Fibroblast of the aortic adventitia (primary cell): ENCODE measurements around the gene EXOG. TPM values are rescaled to one million over a fixed set of nuclear protein-coding genes. Genes with fewer than 3 reads are reported as not detected.

Source experiments
- DNase-seq: peaks from one replicate; pipeline ENCODE4 v3.0.0-alpha.2; 2010; ENCODE audit warnings: low read depth
- H3K4me3 ChIP-seq: 2 replicates; pipeline ENCODE4 v1.5.1; 2011; ENCODE audit warnings: low read depth, mild to moderate bottlenecking, control low read depth, low read length, moderate library complexity
- total RNA-seq: library from RNA; depleted of rRNA; stranded (reverse); fragments of >200 nt; gene quantifications from 2 replicates; pipeline ENCODE4 v1.2.3, GENCODE V29; 2012; ENCODE audit warnings: low replicate concordance
- TF ChIP-seq, protein P1 (sequence below): IDR thresholded peaks from 2 replicates; pipeline ENCODE4 v1.5.1; 2011; ENCODE audit warnings: mild to moderate bottlenecking, low read length, control low read depth, inconsistent platforms; ENCODE audit not compliant: insufficient read depth

The EXOG gene
- total RNA-seq, 1 donor = 14.4 TPM

GRCh38 chr3:38532529-38532928, 36.4 kb downstream of the EXOG start:
- DNase-seq = no peak
- no peak overlapping the region for H3K4me3 ChIP-seq
- TF ChIP-seq, protein P1, sequence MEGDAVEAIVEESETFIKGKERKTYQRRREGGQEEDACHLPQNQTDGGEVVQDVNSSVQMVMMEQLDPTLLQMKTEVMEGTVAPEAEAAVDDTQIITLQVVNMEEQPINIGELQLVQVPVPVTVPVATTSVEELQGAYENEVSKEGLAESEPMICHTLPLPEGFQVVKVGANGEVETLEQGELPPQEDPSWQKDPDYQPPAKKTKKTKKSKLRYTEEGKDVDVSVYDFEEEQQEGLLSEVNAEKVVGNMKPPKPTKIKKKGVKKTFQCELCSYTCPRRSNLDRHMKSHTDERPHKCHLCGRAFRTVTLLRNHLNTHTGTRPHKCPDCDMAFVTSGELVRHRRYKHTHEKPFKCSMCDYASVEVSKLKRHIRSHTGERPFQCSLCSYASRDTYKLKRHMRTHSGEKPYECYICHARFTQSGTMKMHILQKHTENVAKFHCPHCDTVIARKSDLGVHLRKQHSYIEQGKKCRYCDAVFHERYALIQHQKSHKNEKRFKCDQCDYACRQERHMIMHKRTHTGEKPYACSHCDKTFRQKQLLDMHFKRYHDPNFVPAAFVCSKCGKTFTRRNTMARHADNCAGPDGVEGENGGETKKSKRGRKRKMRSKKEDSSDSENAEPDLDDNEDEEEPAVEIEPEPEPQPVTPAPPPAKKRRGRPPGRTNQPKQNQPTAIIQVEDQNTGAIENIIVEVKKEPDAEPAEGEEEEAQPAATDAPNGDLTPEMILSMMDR = no peak

DNA sequence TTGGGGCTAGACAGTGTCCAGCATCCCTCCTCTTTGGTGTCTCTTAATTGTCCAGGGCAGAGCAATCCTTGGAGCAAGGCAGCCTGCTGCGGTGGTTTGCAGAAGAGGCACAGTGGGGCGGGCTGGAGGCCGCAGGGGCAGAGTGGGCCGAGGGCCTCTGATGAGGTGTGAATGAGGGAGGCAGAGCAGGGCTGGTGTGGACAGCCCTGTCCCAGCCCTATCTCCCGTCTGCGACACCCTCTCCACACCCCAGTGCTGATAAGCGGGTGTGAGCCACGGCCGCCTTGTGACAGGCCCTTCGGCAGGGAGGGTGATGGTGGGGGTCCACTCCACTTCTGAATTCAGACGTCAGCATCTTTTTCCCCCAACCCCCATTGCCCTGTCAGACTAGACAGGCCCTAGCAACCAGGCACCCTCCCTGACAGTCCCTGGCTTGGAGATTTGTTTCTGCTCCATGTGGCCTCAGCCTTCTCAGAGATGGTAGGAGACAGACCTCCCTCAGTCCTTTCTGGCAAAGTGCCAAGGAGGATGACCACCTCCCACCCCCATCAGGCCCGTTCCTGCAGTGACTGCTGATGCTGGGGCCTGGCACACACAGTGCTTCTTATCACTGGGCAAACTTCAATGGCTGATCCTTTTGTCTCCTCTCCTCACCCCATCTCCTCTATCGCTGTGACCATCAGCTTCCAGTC, 37.3 kb downstream of the EXOG start:
- DNase-seq = no peak
- TF ChIP-seq, protein P1 = no peak
- H3K4me3 ChIP-seq = no peak overlapping the region

DNA sequence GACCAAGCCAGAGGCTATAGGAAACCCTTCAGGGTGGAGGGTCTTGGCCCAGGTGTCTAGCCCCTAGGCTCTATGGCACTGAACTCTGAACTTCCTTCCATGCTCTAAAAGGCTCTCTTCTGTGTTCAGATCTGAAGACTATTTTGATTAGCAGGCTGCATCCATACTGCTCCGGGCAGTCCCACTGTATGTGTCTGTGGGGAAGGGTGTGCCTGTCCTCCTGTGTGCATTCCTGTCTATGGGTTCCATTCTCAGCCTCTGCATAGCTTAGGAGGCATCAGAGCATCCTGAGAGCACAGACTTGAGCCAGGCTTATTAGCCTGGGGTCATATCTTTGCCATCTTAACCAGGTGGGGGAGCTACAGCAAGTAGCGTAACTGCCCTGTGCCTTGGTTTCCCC, 38.0 kb downstream of the EXOG start:
- H3K4me3 ChIP-seq = no peak overlapping the region

DNA sequence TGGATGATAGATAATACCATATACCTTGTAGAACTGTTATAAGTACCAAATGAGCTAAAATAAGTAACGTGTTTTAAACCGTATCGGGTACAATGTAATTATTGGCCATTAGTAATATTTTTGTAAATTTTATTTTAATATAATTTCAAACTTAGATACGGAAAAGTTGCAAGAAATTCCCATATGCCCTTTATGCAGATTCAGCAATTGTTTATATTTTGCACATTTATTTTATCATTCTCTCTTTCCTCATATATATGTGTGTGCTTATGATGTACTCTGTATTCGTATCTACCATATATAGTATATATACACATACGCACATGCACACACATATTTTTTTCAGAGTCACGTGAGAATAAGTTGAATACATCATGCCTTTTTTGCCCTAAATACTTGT, 38.5 kb downstream of the EXOG start:
- no peak overlapping the region for H3K4me3 ChIP-seq
- no peak for DNase-seq
- TF ChIP-seq, protein P1 = no peak

More for the DNA sequence above, 38.0 kb downstream of the EXOG start:
- TF ChIP-seq, protein P1 = no peak
- no peak for DNase-seq

DNA sequence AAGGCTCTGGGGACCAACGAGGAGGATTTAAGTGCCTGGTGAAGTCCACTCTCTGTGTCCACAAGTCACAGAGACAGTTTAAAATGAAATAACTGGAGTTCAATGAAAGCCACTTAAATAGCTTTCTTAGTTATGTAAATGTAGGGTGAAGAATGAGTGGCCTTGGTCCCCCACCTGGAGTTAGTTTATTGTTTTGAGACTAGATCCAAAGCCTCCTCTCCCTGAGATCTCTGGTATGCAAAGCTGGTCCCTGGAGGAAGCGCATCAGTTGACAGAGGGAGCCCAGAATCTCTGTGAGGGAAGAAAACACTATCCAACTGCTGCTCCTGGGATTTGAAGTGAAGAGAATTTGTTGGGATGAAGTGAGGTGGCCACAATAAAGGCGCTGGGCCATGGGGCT, 40.5 kb downstream of the EXOG start:
- TF ChIP-seq, protein P1 = no peak
- H3K4me3 ChIP-seq = no peak overlapping the region
- DNase-seq = no peak

- TF ChIP-seq, protein P1 = no peak
- no peak overlapping the region for H3K4me3 ChIP-seq
- DNase-seq = no peak
Measured at GRCh38 chr3:38538773-38539353, 42.7 kb downstream of the EXOG start.

GRCh38 chr3:38541806-38542205, 45.7 kb downstream of the EXOG start:
- no peak overlapping the region for H3K4me3 ChIP-seq
- TF ChIP-seq, protein P1 = no peak
- no peak for DNase-seq
